ENCODE measurements around the gene ID1. TPM values are rescaled to one million over a fixed set of nuclear protein-coding genes. Genes with fewer than 3 reads are reported as not detected.
A peak's percentile ranks its signal among the peaks of the same experiment; 100 is the strongest.

Gene ID1, protein sequence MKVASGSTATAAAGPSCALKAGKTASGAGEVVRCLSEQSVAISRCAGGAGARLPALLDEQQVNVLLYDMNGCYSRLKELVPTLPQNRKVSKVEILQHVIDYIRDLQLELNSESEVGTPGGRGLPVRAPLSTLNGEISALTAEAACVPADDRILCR
- total RNA-seq, result 100 to 1,000 TPM; 226 to 911 (median 570) TPM

DNA sequence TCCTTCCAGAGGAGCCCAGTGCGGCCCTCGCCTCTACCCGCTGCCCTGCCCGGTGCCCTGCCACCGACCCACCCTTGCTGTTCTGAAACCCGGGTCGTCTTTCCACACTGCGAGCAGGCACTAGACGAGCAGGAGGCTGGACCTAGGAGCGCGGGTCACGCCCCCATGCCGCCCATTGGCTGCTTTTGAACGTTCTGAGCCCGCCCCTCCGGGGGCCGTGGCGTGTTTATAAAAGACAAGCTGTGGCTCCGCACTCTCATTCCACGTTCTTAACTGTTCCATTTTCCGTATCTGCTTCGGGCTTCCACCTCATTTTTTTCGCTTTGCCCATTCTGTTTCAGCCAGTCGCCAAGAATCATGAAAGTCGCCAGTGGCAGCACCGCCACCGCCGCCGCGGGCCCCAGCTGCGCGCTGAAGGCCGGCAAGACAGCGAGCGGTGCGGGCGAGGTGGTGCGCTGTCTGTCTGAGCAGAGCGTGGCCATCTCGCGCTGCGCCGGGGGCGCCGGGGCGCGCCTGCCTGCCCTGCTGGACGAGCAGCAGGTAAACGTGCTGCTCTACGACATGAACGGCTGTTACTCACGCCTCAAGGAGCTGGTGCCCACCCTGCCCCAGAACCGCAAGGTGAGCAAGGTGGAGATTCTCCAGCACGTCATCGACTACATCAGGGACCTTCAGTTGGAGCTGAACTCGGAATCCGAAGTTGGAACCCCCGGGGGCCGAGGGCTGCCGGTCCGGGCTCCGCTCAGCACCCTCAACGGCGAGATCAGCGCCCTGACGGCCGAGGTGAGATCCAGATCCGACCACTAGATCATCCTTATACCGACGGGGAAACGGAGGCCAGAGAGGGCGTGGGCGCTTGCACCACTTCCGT is at the start of gene ID1:
Gene ID1 (plus strand): TSS at position 259 of the 871 bp plus-strand sequence. CDS start 99 bp downstream, at position 358.
- ATAC-seq (ENCODE audit: low FRiP score in 2 of 2) (peak; percentile 94 to 96), DNase-seq (peak; percentile 97)
- H3K4me3 ChIP-seq, result peak within 1 kb of the TSS; percentile 68 to 85 (median 71)
- no peaks in the 10 kb centered on the region for H3K9me3 ChIP-seq
- H3K36me3 ChIP-seq, result peaks cover 0 to 14% (median 0%) of the 10 kb centered on the region in 4 donors
- H3K27ac ChIP-seq, result peak within 1 kb of the TSS; percentile 92 to 98 (median 94)
- TF ChIP-seq POLR2A (IDR thresholded peaks at IDR 0.05) (peak; percentile 91 to 100 (median 94)), EP300 (IDR thresholded peaks at IDR 0.05) (peak in 1 of 4 donors; percentile 74), POLR2AphosphoS5 (IDR thresholded peaks at IDR 0.05) (peak; percentile 99 to 100)
- TF ChIP-seq, protein P1, sequence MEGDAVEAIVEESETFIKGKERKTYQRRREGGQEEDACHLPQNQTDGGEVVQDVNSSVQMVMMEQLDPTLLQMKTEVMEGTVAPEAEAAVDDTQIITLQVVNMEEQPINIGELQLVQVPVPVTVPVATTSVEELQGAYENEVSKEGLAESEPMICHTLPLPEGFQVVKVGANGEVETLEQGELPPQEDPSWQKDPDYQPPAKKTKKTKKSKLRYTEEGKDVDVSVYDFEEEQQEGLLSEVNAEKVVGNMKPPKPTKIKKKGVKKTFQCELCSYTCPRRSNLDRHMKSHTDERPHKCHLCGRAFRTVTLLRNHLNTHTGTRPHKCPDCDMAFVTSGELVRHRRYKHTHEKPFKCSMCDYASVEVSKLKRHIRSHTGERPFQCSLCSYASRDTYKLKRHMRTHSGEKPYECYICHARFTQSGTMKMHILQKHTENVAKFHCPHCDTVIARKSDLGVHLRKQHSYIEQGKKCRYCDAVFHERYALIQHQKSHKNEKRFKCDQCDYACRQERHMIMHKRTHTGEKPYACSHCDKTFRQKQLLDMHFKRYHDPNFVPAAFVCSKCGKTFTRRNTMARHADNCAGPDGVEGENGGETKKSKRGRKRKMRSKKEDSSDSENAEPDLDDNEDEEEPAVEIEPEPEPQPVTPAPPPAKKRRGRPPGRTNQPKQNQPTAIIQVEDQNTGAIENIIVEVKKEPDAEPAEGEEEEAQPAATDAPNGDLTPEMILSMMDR (IDR thresholded peaks at IDR 0.05), result peak in 1 of 6 experiments; percentile 28
- WGBS, 2 donors, result 0% methylated on average over 33 to 49 of the region's 74 CpGs
- no peaks in the 10 kb centered on the region for H3K27me3 ChIP-seq
- H3K4me1 ChIP-seq, result peaks cover 40 to 72% (median 48%) of the 10 kb centered on the region in 4 donors

DNA sequence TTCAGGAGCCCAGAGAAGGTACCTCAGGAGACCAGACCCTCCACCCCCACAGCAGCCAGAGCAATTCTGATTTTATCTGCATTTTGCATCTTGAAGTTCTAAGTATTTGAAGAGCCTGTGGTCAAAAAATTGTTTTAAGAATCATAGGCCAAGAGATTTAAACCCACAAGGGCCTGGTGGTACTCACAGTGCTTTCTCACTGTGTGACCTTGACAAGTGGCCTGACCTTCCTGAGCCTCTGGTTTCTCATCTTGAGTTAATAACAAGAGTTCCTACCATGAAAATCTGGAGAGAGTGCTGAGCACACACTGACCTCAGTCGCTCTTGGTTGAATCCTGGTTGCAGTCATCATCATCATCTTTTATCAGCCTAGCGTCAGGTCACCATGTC is 45.4 kb upstream of the ID1 start:
- H3K4me3 ChIP-seq, result no peak overlapping the region
- no peaks in the 10 kb centered on the region for H3K9me3 ChIP-seq
- peak overlapping the region in 2 of 4 donors; percentile 16 to 78 for H3K27ac ChIP-seq
- WGBS, 2 donors, result 80 to 94% methylated on average over 2 of the region's 2 CpGs
- H3K27me3 ChIP-seq, result no peaks in the 10 kb centered on the region
- peaks cover 14 to 23% (median 19%) of the 10 kb centered on the region in 4 donors for H3K4me1 ChIP-seq
- ATAC-seq (ENCODE audit: low FRiP score in 2 of 2) (no peak), DNase-seq (no peak)
- H3K36me3 ChIP-seq, result peaks cover 12 to 74% (median 36%) of the 10 kb centered on the region in 4 donors
- TF ChIP-seq, protein P1 (IDR thresholded peaks at IDR 0.05), result no peak
- TF ChIP-seq POLR2AphosphoS5 (IDR thresholded peaks at IDR 0.05), result no peak
- TF ChIP-seq EP300 (IDR thresholded peaks at IDR 0.05), result no peak
- no peak for TF ChIP-seq POLR2A (IDR thresholded peaks at IDR 0.05)

DNA sequence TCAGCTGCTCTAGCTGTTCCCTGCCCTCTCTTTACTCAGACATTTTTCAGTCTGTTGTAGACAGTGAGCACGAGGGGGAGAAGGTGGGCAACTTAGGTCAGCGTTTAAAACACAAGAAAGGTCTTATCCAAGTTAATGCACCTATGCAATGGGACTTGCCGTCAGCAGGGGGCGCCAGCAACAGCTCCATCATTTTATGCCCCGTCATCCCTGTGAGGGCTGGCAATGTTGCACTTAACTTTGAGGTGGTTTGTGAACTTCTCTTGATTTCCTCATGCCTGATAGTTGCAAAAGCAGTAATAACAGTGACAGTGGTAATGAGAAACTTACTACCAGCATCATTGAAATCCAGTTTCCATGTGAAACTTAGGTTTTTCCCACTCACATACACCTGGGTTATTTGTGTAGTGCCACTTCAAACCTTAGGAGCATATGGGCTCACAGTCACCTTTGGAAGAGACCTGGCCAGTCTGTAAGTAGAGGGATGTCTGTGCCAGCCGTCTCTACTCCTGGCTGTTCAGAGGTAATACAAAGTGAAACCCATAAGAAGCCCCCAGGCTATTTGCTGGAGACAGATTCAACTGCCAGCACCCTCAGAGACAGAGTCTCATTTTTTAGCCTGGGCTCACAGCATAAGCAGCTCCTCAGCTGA is 44.9 kb upstream of the ID1 start:
- peaks cover 12 to 74% (median 33%) of the 10 kb centered on the region in 4 donors for H3K36me3 ChIP-seq
- H3K27ac ChIP-seq, result peak overlapping the region; percentile 50 to 78 (median 67)
- H3K9me3 ChIP-seq, result no peaks in the 10 kb centered on the region
- DNase-seq, result peak in 1 of 2 donors; percentile 90
- no peak overlapping the region for H3K4me3 ChIP-seq
- peaks cover 14 to 23% (median 19%) of the 10 kb centered on the region in 4 donors for H3K4me1 ChIP-seq
- ATAC-seq (ENCODE audit: low FRiP score in 2 of 2), result peak; percentile 71 to 84
- H3K27me3 ChIP-seq, result no peaks in the 10 kb centered on the region
- WGBS, 2 donors, result 7 to 19% methylated on average over 5 to 6 of the region's 6 CpGs
- TF ChIP-seq POLR2A (IDR thresholded peaks at IDR 0.05) (no peak), EP300 (IDR thresholded peaks at IDR 0.05) (peak in 1 of 4 donors; percentile 56), POLR2AphosphoS5 (IDR thresholded peaks at IDR 0.05) (peak; percentile 38 to 84)
- TF ChIP-seq, protein P1 (IDR thresholded peaks at IDR 0.05), result peak; percentile 86 to 91 (median 90)

DNA sequence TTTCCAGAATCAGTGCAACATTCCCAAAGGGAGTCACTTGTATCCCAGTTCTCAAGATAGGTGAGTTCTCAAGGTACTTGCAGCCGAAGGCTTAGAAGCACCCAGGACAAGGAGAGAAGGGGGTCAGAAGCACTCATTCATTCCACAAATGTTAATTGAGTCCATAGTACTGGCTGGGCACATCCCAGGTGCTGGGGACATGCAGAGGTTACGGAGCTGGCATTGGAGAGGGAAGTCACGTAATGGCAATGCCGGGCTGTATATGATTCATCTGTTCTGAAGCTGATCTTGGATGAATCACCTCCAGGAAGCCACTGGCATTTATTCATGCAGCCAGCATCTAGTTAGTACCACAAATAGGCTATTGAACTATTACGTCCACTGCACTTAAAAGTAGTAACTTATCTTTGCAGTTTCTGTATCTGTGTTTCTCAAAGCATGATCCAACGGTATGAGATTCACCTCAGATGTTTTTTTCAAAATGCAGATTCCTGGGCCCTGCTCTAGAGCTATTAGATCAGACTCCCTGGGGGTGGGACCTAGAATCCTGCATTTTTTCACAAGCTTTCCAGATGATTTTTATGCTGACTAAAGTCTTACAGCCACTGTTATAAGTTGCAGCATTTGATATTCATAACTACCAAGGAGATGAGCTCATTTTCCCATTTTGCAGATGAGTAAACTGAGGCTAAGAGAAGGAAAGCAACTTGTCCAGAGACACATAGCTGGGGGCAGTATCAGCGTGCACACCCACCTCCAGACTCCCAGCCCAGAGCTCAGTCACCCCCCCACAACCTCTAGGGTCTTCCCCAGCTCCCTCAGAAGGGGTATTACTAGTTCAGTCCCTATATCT is 44.1 kb upstream of the ID1 start:
- H3K27me3 ChIP-seq, result no peaks in the 10 kb centered on the region
- no peaks in the 10 kb centered on the region for H3K9me3 ChIP-seq
- no peak overlapping the region for H3K4me3 ChIP-seq
- peaks cover 12 to 74% (median 32%) of the 10 kb centered on the region in 4 donors for H3K36me3 ChIP-seq
- WGBS, 2 donors, result 73 to 79% methylated on average over 7 of the region's 7 CpGs
- H3K27ac ChIP-seq, result peak overlapping the region; percentile 50 to 78 (median 67)
- ATAC-seq (ENCODE audit: low FRiP score in 2 of 2), result peak in 1 of 2 donors; percentile 42
- DNase-seq, result peak in 1 of 2 donors; percentile 49
- no peak for TF ChIP-seq POLR2A (IDR thresholded peaks at IDR 0.05)
- TF ChIP-seq, protein P1 (IDR thresholded peaks at IDR 0.05), result no peak
- TF ChIP-seq EP300 (IDR thresholded peaks at IDR 0.05), result no peak
- peak in 1 of 2 donors; percentile 27 for TF ChIP-seq POLR2AphosphoS5 (IDR thresholded peaks at IDR 0.05)
- H3K4me1 ChIP-seq, result peaks cover 14 to 23% (median 19%) of the 10 kb centered on the region in 4 donors
